HL-60 (cell line): ENCODE results near the gene PRRT1.

Experiments
- DNase-seq, 2 experiments: peaks; one replicate each; pipeline ENCODE4 v3.0.0-alpha.2; 2010 to 2020; ENCODE audit warnings: low read depth in 1 of 2, low spot score in 1 of 2
- H3K27ac ChIP-seq: fragments of 250-450 bp; sonication (Bioruptor Pico); replicated peaks from 2 replicates; pipeline ENCODE4 v1.5.1; 2020; ENCODE audit warnings: mild to moderate bottlenecking, moderate library complexity
- H3K27me3 ChIP-seq: fragments of 250-450 bp; sonication (Bioruptor Pico); 2 replicates; pipeline ENCODE4 v1.5.1; 2021; ENCODE audit warnings: mild to moderate bottlenecking, moderate library complexity; ENCODE audit not compliant: insufficient read depth, poor library complexity, severe bottlenecking
- H3K4me3 ChIP-seq: replicated peaks from 2 replicates; pipeline ENCODE4 v1.5.1; 2011; ENCODE audit warnings: mild to moderate bottlenecking, control low read depth, low read length; ENCODE audit not compliant: insufficient read depth
- GABPA ChIP-seq: IDR thresholded peaks from 2 replicates; pipeline ENCODE4 v1.6.1; 2012; ENCODE audit warnings: low read depth
- POLR2AphosphoS5 ChIP-seq: IDR thresholded peaks from 2 replicates; pipeline ENCODE4 v1.6.1; 2012; ENCODE audit warnings: low read depth
- REST ChIP-seq: IDR thresholded peaks from 2 replicates; pipeline ENCODE4 v1.6.1; 2012; ENCODE audit warnings: low read depth; ENCODE audit not compliant: insufficient replicate concordance
- SPI1 ChIP-seq: IDR thresholded peaks from 2 replicates; pipeline ENCODE4 v1.6.1; 2012; ENCODE audit warnings: low read depth, mild to moderate bottlenecking, borderline replicate concordance
- TF ChIP-seq, protein P1 (sequence below): IDR thresholded peaks from one replicate; pipeline ENCODE4 v1.5.1; 2011; ENCODE audit warnings: low read length, control low read depth, inconsistent platforms; ENCODE audit not compliant: insufficient read depth

Gene PRRT1

GRCh38 chr6:32152769-32153563, 1.2 kb upstream of the PRRT1 start:
- H3K27ac ChIP-seq, result no peak overlapping the region
- DNase-seq, result no peak
- TF ChIP-seq REST (no peak), SPI1 (no peak), GABPA (no peak), POLR2AphosphoS5 (no peak)
- TF ChIP-seq, protein P1, sequence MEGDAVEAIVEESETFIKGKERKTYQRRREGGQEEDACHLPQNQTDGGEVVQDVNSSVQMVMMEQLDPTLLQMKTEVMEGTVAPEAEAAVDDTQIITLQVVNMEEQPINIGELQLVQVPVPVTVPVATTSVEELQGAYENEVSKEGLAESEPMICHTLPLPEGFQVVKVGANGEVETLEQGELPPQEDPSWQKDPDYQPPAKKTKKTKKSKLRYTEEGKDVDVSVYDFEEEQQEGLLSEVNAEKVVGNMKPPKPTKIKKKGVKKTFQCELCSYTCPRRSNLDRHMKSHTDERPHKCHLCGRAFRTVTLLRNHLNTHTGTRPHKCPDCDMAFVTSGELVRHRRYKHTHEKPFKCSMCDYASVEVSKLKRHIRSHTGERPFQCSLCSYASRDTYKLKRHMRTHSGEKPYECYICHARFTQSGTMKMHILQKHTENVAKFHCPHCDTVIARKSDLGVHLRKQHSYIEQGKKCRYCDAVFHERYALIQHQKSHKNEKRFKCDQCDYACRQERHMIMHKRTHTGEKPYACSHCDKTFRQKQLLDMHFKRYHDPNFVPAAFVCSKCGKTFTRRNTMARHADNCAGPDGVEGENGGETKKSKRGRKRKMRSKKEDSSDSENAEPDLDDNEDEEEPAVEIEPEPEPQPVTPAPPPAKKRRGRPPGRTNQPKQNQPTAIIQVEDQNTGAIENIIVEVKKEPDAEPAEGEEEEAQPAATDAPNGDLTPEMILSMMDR, result no peak
- H3K4me3 ChIP-seq, result no peak overlapping the region
- peaks cover 39% of the 10 kb centered on the region for H3K27me3 ChIP-seq

DNA sequence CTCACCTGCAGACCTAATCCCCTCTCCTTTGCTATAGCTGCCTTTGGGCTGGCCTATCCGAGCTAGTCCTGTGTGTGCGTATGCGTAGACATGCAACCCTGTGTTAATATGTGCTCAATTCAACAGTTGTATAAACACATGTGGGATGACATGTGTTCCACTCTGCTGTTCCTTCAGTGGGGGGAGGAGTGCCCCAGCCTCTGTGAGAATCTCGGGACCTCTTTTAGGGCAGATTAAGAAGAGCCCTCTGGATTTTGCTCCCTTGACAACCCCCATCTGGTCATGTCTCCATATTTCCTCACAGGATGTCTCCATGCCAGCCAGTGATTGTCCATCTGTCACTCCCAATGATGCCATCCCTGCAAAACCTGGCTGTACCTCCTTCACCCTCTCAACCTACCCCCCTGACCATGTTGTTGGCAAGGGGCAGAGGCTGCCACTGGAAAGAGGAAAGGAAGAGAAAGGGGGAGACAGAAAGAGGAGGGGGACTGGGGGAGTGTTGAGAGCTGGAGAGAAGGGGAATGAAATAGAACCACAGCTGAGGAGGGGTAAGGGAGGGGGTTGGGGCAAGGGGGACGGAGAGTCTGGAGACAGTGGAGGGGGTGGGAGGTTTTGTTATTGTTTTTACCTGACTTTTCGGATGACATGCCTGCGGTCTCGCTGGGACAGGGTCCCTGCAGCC, 417 bp downstream of the PRRT1 start:
- Histone ChIP-seq H3K4me3 (no peak overlapping the region), H3K27me3 (peaks cover 48% of the 10 kb centered on the region)
- DNase-seq, result no peak

More for the DNA sequence above, 417 bp downstream of the PRRT1 start:
- H3K27ac ChIP-seq, result no peak overlapping the region
- TF ChIP-seq, protein P1, result no peak
- TF ChIP-seq GABPA (no peak), POLR2AphosphoS5 (no peak), SPI1 (no peak), REST (no peak)
